Uterus (tissue), 4 donors: ENCODE data around the gene ASXL3. TPM values are rescaled to one million over a fixed set of nuclear protein-coding genes. Genes with fewer than 3 reads are reported as not detected.

Experiments
- DNase-seq, 2 donors: peaks; one replicate each; pipeline ENCODE4 v3.0.0-alpha.2; 2019 to 2020
- H3K27ac ChIP-seq, 2 donors: fragments of 200-600 bp; sonication (generic); 1 replicate in 1 of 2; 2 replicates in 1 of 2; pipeline ENCODE4 v1.5.1; 2016 to 2018
- H3K27me3 ChIP-seq, 2 donors: fragments of 200-600 bp; sonication (generic); one replicate each; pipeline ENCODE4 v1.5.1; 2018 to 2019; ENCODE audit warnings: control low read depth in 1 of 2
- H3K36me3 ChIP-seq, 2 donors: fragments of 200-600 bp; sonication (generic); one replicate each; pipeline ENCODE4 v1.5.1; 2019; ENCODE audit warnings: control low read depth in 1 of 2
- H3K4me1 ChIP-seq, 2 donors: fragments of 200-600 bp; sonication (generic); one replicate each; pipeline ENCODE4 v1.5.1; 2018 to 2019; ENCODE audit warnings: control low read depth in 1 of 2
- H3K4me3 ChIP-seq, 2 donors: fragments of 200-600 bp; sonication (generic); 1 replicate in 1 of 2; 2 replicates in 1 of 2; pipeline ENCODE4 v1.5.1; 2018 to 2019; ENCODE audit warnings: mild to moderate bottlenecking in 1 of 2
- H3K9me3 ChIP-seq, 2 donors: fragments of 200-600 bp; sonication (generic); one replicate each; pipeline ENCODE4 v1.5.1; 2019; ENCODE audit warnings: control low read depth in 1 of 2
- CTCF ChIP-seq, 4 experiments: fragments of 200-600 bp in 2 of 4; fragments of 450-650 bp in 2 of 4; sonication (generic) in 2 of 4; IDR thresholded peaks; one replicate each; pipeline ENCODE4 v1.5.1; 2016 to 2019; ENCODE audit warnings: antibody characterized with exemption in 4 of 4, mild to moderate bottlenecking in 2 of 4, moderate library complexity in 1 of 4
- POLR2A ChIP-seq, 2 donors: fragments of 450-650 bp; IDR thresholded peaks; one replicate each; pipeline ENCODE4 v1.6.1; 2016; ENCODE audit warnings: antibody characterized with exemption in 2 of 2, mild to moderate bottlenecking in 1 of 2, moderate library complexity in 1 of 2
- intact Hi-C: fragments of 100-400 bp; cut with DNase I; formaldehyde crosslinking; loops from one replicate; pipeline ENCODE4 v1.15.1; 2023; ENCODE audit warnings: low total_unique reads
- total RNA-seq, 4 donors: library from RNA; depleted of rRNA in 3 of 4; stranded (reverse); fragments of >200 nt in 3 of 4; gene quantifications; one replicate each; pipeline versions ENCODE4 v1.1.0 to v1.2.4, GENCODE V29; 2014 to 2023
- donor health status: DM: yes; HTN: yes; CAD: no.

The ASXL3 gene
- total RNA-seq, 4 donors from 2014 or later = 1.0 to 25.0 (median 8.3) TPM

DNA sequence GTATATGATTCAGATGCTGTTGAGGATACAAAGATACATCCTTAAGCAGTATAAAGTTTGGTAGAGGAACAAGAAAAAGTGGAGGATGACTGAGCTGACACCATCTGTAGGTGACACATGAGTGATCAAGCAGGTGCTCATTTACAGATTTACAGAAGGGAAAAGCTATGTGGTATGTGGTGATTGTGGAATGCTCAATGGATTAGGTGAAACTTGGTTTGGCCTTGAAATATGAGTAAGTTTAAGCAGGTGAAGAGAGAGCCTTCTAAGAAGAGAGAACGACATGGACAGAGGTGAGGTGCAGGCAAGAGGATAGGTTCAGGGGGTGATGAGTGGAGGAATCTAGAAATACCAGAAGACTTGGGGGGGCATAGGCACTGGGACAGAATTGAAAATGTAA, 5.9 kb downstream of the ASXL3 start:
- H3K4me1 ChIP-seq = no peaks in the 10 kb centered on the region
- no peak overlapping the region for H3K27ac ChIP-seq
- no peak for TF ChIP-seq POLR2A (IDR thresholded peaks at IDR 0.05)
- no peak for TF ChIP-seq CTCF (IDR thresholded peaks at IDR 0.05)
- intact Hi-C loops = no loop called here
- DNase-seq = no peak
- no peaks in the 10 kb centered on the region for H3K9me3 ChIP-seq
- H3K36me3 ChIP-seq = no peaks in the 10 kb centered on the region
- H3K4me3 ChIP-seq = no peak overlapping the region
- H3K27me3 ChIP-seq = no peaks in the 10 kb centered on the region

- TF ChIP-seq CTCF (IDR thresholded peaks at IDR 0.05) (no peak), POLR2A (IDR thresholded peaks at IDR 0.05) (no peak)
- no peaks in the 10 kb centered on the region for H3K36me3 ChIP-seq
- H3K27ac ChIP-seq = no peak overlapping the region
- no peak overlapping the region for H3K4me3 ChIP-seq
- H3K27me3 ChIP-seq = no peaks in the 10 kb centered on the region
- H3K9me3 ChIP-seq = no peaks in the 10 kb centered on the region
- no peaks in the 10 kb centered on the region for H3K4me1 ChIP-seq
- DNase-seq = no peak
- intact Hi-C loops = no loop called here
Measured at GRCh38 chr18:33584548-33585430, 6.8 kb downstream of the ASXL3 start.

- no peak overlapping the region for H3K4me3 ChIP-seq
- no peaks in the 10 kb centered on the region for H3K4me1 ChIP-seq
- H3K36me3 ChIP-seq = no peaks in the 10 kb centered on the region
- intact Hi-C loops = no loop called here
- no peak for DNase-seq
- TF ChIP-seq CTCF (IDR thresholded peaks at IDR 0.05) (no peak), POLR2A (IDR thresholded peaks at IDR 0.05) (no peak)
- H3K27me3 ChIP-seq = no peaks in the 10 kb centered on the region
- H3K27ac ChIP-seq = no peak overlapping the region
- no peaks in the 10 kb centered on the region for H3K9me3 ChIP-seq
Measured at GRCh38 chr18:33585431-33585775, 7.4 kb downstream of the ASXL3 start.

GRCh38 chr18:33588361-33588760, 10.3 kb downstream of the ASXL3 start:
- intact Hi-C loops = no loop called here
- no peak for DNase-seq
- Histone ChIP-seq H3K27ac (no peak overlapping the region), H3K27me3 (no peaks in the 10 kb centered on the region), H3K9me3 (no peaks in the 10 kb centered on the region), H3K36me3 (no peaks in the 10 kb centered on the region), H3K4me3 (no peak overlapping the region), H3K4me1 (no peaks in the 10 kb centered on the region)
- TF ChIP-seq CTCF (IDR thresholded peaks at IDR 0.05) = no peak
- TF ChIP-seq POLR2A (IDR thresholded peaks at IDR 0.05) = no peak

DNA sequence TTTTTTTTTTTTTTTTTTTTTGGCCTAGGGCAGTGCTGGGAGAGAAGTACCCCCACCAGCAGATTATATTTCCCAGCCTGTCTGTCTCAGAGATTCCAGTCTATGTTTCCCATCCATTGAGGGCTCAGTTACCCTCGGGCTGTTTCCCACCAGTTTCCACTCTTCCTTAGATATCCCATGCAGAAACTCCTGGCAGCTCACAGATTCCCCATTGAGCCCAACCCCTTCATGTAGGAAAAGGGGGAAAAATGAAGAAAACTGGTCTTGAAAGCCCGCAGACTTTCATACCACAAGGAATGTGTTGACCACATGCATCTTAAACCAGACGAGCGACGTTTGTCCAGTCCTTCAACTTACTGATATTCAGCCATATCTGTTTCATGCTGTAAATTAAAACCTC, 15.2 kb downstream of the ASXL3 start:
- H3K4me3 ChIP-seq = no peak overlapping the region
- TF ChIP-seq CTCF (IDR thresholded peaks at IDR 0.05) = no peak
- no peak for TF ChIP-seq POLR2A (IDR thresholded peaks at IDR 0.05)
- H3K27me3 ChIP-seq = no peaks in the 10 kb centered on the region
- H3K4me1 ChIP-seq = no peaks in the 10 kb centered on the region
- no peaks in the 10 kb centered on the region for H3K36me3 ChIP-seq
- intact Hi-C loops = no loop called here
- no peak overlapping the region for H3K27ac ChIP-seq
- no peak for DNase-seq
- H3K9me3 ChIP-seq = no peaks in the 10 kb centered on the region
